ENCODE results near the gene ACO2. TPM values are rescaled to one million over a fixed set of nuclear protein-coding genes. Genes with fewer than 3 reads are reported as not detected.
A peak's percentile ranks its signal among the peaks of the same experiment; 100 is the strongest.

Gene ACO2
- total and polyA plus RNA-seq, 2 of the 13 experiments (the other 11 are each of a cell fraction or from before 2014, with no cell fraction given): 19.2 to 45.6 TPM

GRCh38 chr22:41444360-41445128, 24.4 kb upstream of the ACO2 start (continued):
- no peak for TF ChIP-seq AKNA (CRISPR knock-in tag; IDR thresholded peaks at IDR 0.05; ENCODE audit: borderline replicate concordance)
- peak; percentile 24; the same call in 1 of the 2 replicates for TF ChIP-seq KLF6 (CRISPR knock-in tag; IDR thresholded peaks at IDR 0.05)
- TF ChIP-seq SIX1 (CRISPR knock-in tag; IDR thresholded peaks at IDR 0.05; ENCODE audit: borderline replicate concordance): peak; percentile 37; the same call in 1 of the 2 replicates
- TF ChIP-seq KAT8 (CRISPR knock-in tag; IDR thresholded peaks at IDR 0.05): 0 out of 2 replicates have a peak, but pooled peaks have one; percentile 37
- TF ChIP-seq ZNF740 (CRISPR knock-in tag; IDR thresholded peaks at IDR 0.05): no peak

Measured in HepG2 (cell line).